Osteoblast (primary cell): ENCODE measurements around the gene USP53. TPM values are rescaled to one million over a fixed set of nuclear protein-coding genes. Genes with fewer than 3 reads are reported as not detected.

Experiments used
- total RNA-seq: library from RNA; depleted of rRNA; stranded (reverse); fragments of >200 nt; gene quantifications from 2 replicates; pipeline ENCODE4 v1.2.3, GENCODE V29; 2012

Gene USP53
- total RNA-seq, 1 donor, result 61.9 TPM

Other genes starting within 250 kb of the USP53 start
- gene MYOZ2, start 76.9 kb upstream of the USP53 start, total RNA-seq, result 0.29 and 0.36 TPM in 2 replicates
- gene FABP2, start 109.4 kb downstream of the USP53 start, total RNA-seq, result not detected in 2 replicates